GM08714 (cell line): ENCODE results near the gene TIGAR.
A peak's percentile ranks its signal among the peaks of the same experiment; 100 is the strongest.

ENCODE experiments used
- H3K4me3 ChIP-seq: fragments of 200-500 bp; sonication (Bioruptor generic); 2 replicates; pipeline ENCODE4 v1.5.1; 2014; ENCODE audit warnings: mild to moderate bottlenecking, low read length, inconsistent platforms
- ZNF274 ChIP-seq: IDR thresholded peaks from 2 replicates; pipeline ENCODE4 v1.6.1; 2012; ENCODE audit warnings: mild to moderate bottlenecking, low read depth, low read length

TIGAR gene, protein sequence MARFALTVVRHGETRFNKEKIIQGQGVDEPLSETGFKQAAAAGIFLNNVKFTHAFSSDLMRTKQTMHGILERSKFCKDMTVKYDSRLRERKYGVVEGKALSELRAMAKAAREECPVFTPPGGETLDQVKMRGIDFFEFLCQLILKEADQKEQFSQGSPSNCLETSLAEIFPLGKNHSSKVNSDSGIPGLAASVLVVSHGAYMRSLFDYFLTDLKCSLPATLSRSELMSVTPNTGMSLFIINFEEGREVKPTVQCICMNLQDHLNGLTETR

DNA sequence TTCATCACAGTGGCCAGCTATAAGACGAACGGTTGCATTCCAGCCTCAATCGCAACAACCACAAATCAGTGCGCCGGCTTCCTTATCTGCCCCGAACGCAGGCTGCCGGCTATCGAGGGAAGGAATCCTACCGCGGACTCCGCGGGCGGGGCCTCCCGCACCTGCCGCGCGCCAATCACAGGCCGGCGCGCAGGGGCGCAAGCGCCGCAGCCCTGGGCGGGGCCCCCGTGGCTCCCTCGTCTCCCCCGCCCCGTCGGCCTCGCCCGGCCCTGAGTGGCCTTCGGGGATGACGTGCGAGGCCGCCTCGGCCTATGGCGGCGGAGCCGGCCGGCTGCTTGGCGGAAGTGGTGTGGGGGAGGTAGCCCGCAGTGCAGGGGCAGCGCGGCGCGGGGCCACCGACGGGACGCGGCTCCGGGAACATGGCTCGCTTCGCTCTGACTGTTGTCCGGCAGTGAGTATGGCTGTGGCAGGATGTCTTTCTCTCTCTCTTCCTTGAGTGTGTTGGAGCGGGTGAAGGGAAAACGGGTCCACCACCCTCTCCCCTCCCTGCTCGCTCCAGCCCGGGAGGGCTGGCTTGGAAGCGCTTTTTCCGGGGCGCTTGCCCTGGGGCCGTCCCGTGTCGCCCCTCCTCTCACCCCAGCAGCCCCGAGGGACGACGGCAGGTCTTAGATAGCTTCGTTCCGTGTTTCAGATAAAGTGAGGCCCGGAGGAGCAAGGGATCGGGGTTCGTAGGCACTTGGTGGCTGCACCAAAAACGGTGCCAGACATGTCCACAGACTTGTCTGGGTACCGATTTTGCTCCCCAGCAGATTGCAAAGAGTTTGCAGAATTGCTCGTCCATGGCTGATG, at the start of gene TIGAR:
TSS of gene TIGAR (plus strand) at position 361 of the 849 bp plus-strand sequence. CDS start at position 420, 59 bp downstream.
- peak within 1 kb of the TSS; percentile 84 for H3K4me3 ChIP-seq
- TF ChIP-seq ZNF274: no peak

DNA sequence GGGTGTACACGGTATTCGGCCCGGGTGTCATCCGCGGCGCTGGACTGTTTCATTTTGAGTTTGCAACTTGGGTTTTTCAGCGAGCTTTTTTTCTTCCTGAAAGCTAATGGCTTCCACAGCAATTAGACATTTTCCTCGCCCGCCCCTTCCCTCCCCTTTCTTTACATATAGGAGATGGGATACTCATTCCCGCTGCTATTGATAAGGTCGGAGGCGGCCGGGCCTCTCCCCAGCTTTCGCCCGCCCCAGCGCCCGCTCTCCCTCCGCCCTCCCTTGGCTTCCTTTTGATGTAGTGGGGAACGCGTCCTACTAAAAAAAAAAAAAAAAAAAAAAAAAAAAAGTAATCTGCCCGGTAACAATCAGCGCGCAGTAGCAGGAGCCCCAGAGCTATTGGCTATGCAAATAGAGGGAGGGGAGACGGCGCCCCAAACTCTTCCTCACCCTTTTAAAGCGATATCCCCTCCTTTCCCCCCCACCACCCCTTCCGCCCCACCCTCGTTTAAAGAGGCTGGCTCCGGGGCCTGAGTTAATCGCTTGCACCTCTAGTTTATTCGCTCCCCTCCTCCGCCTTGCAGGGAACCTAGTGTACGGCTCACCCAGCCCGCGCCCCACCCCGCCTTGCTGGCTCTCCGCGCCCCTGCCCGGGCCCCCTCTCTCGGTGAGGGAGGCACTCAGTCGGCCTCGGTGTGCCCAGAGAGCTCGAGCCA, 49.1 kb upstream of the TIGAR start:
- peak overlapping the region; percentile 81; the same call in 1 of the 2 replicates for H3K4me3 ChIP-seq

DNA sequence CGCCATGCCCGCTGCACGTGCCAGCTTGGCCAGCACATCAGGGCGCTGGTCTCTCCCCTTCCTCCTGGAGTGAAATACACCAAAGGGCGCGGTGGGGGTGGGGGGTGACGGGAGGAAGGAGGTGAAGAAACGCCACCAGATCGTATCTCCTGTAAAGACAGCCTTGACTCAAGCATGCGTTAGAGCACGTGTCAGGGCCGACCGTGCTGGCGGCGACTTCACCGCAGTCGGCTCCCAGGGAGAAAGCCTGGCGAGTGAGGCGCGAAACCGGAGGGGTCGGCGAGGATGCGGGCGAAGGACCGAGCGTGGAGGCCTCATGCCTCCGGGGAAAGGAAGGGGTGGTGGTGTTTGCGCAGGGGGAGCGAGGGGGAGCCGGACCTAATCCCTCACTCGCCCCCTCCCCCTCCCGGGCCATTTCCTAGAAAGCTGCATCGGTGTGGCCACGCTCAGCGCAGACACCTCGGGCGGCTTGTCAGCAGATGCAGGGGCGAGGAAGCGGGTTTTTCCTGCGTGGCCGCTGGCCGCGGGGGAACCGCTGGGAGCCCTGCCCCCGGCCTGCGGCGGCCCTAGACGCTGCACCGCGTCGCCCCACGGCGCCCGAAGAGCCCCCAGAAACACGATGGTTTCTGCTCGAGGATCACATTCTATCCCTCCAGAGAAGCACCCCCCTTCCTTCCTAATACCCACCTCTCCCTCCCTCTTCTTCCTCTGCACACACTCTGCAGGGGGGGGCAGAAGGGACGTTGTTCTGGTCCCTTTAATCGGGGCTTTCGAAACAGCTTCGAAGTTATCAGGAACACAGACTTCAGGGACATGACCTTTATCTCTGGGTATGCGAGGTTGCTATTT, 48.4 kb upstream of the TIGAR start:
- no peak for TF ChIP-seq ZNF274
- peak overlapping the region; percentile 81; the same call in 1 of the 2 replicates for H3K4me3 ChIP-seq

More for the DNA sequence above, 49.1 kb upstream of the TIGAR start:
- TF ChIP-seq ZNF274: no peak

DNA sequence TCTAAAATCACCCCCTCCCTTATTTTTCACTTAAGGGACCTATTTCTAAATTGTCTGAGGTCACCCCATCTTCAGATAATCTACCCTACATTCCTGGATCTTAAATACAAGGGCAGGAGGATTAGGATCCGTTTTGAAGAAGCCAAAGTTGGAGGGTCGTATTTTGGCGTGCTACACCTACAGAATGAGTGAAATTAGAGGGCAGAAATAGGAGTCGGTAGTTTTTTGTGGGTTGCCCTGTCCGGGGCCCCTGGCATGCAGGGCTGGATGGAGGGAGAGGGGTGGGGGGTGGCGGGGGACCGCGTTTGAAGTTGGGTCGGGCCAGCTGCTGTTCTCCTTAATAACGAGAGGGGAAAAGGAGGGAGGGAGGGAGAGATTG, 47.8 kb upstream of the TIGAR start:
- TF ChIP-seq ZNF274: no peak
- peak overlapping the region; percentile 81; the same call in 1 of the 2 replicates for H3K4me3 ChIP-seq

DNA sequence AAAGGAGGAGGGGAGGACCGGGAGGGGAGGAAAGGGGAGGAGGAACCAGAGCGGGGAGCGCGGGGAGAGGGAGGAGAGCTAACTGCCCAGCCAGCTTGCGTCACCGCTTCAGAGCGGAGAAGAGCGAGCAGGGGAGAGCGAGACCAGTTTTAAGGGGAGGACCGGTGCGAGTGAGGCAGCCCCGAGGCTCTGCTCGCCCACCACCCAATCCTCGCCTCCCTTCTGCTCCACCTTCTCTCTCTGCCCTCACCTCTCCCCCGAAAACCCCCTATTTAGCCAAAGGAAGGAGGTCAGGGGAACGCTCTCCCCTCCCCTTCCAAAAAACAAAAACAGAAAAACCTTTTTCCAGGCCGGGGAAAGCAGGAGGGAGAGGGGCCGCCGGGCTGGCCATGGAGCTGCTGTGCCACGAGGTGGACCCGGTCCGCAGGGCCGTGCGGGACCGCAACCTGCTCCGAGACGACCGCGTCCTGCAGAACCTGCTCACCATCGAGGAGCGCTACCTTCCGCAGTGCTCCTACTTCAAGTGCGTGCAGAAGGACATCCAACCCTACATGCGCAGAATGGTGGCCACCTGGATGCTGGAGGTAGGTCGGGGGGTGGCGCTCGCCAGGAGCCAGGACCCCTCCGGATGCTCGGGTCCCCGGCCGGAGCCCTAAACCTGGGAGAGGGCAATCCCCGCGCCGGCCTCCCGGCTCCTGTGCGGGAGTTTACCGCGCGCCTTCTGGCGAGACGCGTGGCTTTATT, 47.2 kb upstream of the TIGAR start, which contains the start of gene CCND2:
TSS of gene CCND2 (plus strand) at position 111 of the 744 bp plus-strand sequence. CDS start at position 390, 279 bp downstream.
- TF ChIP-seq ZNF274: no peak
- H3K4me3 ChIP-seq: peak within 1 kb of the TSS; percentile 81

DNA sequence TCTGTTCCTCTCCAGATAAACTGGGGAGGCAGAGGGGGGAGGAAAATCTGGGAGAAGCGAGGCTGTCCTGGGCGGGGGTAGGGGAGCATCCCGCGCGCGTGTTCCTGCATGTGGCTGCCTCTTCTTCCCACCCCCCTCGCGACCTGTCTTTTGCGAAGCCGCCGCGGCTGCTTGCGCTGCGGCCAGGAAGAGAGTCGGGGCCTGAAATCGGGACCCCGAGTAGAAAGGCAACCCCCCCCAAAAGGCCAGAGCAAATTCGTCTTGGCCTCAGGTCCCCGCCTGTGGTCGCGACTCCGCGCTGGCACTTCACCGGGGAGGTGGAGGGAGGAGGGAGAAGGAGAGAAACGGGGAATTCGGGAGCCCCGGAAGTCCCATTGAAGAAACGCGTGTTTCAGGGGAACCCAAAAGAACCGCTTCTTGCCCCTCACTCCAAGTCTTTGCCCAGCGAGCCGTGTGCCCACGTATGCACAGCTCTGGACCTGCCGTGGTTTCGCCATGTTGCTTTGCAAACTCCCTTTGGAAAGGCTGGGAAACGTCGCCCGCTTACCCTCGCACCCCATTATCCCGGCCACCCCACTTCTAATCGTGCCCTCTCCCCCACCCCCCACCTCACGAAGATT, 46.5 kb upstream of the TIGAR start:
- H3K4me3 ChIP-seq: peak overlapping the region; percentile 81
- no peak for TF ChIP-seq ZNF274

DNA sequence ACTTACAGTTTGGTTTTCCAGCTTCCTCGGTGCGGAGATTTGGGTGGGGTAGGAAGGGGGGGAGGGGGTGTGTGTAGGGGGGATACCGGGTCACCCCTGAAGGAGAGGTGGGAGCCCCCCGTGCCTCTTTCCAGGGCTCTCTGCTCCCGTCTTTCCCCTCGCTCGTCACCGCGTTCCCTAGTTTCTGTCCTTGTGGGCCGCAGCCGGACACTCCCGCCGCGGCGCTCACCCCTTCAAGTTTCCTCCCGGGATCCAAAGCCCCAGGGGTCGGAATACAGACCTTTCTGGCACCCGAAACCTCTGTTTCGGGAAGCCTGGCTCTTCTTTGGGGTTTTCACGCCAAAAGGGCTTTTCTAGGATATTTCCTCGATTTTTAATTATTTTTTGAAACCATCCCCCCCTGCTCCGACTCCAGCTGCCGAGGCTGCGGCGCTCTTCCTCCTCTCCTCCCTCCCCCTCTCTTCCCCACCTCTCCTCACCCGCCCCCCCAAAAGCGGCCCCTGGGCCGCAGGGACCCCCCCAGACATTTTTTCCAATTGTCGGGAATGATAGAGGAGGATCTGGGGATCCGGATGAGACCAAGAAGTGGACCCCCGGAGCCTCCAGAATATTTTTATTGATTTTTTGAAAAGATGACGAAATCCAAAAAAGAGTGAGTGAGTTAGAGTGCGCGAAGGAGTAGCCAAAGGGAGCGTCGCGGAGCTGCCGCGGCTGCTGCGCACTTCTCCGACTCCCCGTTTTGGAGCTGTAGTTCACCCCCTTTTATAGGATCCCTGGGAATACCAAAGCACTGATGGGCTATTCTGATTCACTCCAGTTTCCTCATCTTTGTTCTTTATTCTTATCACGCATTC, 45.8 kb upstream of the TIGAR start:
- TF ChIP-seq ZNF274: no peak
- H3K4me3 ChIP-seq: peak overlapping the region; percentile 81

DNA sequence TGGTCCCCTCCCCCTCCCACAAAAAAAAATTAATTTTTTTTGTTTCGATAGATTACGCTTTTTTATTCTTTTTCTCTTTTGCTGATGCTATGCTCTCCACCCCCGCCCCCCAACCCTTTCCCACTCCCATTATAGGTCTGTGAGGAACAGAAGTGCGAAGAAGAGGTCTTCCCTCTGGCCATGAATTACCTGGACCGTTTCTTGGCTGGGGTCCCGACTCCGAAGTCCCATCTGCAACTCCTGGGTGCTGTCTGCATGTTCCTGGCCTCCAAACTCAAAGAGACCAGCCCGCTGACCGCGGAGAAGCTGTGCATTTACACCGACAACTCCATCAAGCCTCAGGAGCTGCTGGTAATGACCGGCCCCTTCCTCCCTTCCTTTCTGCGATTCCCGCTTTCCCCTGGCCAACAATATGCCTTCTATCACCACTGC, 45.1 kb upstream of the TIGAR start:
- peak overlapping the region; percentile 81 for H3K4me3 ChIP-seq

DNA sequence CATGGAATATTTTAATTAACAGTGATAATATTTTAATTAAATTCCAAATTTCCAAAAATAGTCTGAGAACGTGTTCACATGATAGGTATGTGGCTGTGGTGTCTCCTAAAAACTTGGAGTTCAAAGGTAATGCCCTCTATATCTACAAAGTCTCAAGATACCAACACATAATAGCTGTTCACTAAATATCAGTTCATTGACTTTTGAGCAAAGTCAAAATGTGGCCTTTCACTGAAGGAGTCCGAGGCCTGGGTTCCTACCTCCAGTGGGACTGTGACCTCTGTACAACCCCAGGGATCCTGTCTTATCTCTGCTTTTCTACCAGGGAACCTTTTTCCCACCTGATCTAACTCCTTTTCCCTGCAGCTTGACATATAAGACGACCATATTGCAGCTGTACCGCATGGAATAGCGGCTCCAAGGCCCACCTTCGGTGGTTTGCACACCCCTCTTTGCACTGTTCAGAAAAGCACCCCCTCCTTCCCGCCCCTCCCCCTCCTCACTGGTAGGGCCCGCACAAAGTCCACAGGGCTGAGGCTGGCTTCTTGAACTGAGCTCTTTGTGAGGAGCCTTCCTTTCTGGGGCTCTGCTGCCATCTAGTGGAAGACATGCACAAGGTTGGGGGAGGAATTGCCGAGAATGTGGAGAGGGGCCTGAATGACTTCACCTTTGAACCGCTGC, 44.3 kb upstream of the TIGAR start:
- no peak for TF ChIP-seq ZNF274
- peak overlapping the region; percentile 81 for H3K4me3 ChIP-seq

More for the DNA sequence above, 45.1 kb upstream of the TIGAR start:
- no peak for TF ChIP-seq ZNF274

DNA sequence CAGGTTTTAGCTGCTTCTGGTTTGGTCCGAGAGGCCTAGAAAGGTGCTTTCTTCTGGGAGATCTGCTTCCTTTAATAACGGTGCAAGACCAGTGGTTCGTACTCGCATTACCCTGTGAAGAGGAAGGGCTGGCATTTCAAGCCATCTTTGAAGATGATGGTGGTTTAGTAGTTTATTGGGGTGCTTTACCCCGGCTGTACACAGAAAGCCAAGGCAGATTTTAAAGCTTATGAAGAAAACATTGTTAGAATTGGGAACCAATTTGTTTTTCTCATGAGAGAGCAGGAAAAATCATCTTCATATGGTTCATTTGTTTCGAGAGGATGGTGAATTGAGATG, 43.8 kb upstream of the TIGAR start:
- no peak for TF ChIP-seq ZNF274
- peak overlapping the region; percentile 12; the same call in 1 of the 2 replicates for H3K4me3 ChIP-seq

DNA sequence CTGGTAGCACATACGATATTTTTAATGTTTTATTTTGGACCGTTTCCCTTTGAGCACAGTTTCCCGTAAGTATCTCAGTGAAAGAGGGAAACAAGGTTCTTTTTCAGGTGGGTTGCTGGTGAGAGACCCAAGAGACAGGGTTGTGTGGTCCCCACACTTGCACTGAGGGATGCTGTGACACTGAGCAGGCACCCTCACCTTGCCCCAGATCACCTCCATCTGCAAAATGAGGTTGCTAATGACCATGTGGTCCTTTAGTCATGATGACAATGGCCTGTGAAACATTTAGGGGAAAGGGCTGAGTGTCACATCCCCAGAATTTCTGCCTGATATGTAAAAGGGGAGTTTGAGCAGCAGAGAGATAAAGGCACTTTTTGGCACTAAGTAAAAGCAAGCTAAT, 43.2 kb upstream of the TIGAR start:
- TF ChIP-seq ZNF274: no peak

More for the DNA sequence above, 43.2 kb upstream of the TIGAR start:
- no peak overlapping the region for H3K4me3 ChIP-seq
